HG02938 (cell line): ENCODE data around the gene LCP1.

ENCODE experiments used
- ATAC-seq: cut with Tn5 transposase; IDR thresholded peaks from one replicate; pipeline ENCODE4 v1.9.1; 2021; ENCODE audit warnings: mild to moderate bottlenecking, moderate library complexity; ENCODE audit not compliant: unreplicated experiment

LCP1 gene

DNA sequence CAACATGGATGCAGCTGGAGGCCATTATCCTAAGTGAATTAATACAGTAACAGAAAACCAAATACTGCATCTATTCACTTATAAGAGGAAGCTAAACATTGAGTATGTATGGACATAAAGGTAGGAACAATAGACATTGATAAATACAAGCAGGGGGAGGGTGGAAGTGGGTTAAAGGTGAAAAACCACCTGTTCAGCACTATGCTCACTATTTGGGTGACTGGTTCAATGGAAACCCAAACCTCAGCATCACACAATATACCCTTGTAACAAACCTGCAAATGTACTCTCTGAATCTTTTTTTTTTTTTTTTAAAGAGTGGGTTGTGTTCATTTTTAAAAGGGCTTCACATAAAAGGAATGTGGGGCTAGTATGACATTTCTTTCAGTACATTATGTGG lies 50.3 kb downstream of the LCP1 start:
- ATAC-seq = no peak

DNA sequence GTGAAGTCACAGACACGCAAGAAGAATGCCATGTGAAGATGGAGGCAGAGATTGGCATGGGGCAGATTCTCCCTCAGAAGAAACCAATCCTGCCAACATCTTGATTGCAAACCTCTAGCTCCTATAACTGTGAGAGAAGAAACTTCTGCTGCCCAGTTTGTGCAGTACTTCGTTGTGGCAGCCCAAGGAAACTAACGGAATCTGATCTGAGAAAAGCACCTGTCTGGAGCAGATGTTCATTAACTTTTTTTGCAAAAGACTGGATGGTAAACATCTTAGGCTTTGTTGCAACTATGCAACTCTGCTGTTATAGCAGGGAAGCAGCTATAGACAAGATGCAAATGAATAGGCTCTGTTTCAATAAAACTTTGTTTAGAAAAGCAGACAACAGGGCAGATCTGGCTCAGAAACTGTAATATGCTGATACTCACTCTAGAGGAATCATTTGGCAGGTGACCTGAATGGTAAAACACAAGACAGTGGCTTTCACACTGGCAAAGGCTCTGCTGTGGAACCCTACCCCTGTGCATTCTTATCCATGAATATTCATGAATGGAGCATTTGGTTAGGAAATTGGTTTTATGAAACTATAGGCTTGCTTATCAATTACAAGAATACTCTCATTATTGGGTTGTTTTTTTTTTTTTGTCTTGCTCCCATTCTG lies 51.9 kb downstream of the LCP1 start:
- ATAC-seq = no peak

- no peak for ATAC-seq
These were observed 52.9 kb downstream of the LCP1 start for GRCh38 chr13:46129124-46129523.

- ATAC-seq = no peak
These were observed 54.5 kb downstream of the LCP1 start for GRCh38 chr13:46127358-46128023.

- no peak for ATAC-seq
These were observed 55.2 kb downstream of the LCP1 start for GRCh38 chr13:46126552-46127357.

DNA sequence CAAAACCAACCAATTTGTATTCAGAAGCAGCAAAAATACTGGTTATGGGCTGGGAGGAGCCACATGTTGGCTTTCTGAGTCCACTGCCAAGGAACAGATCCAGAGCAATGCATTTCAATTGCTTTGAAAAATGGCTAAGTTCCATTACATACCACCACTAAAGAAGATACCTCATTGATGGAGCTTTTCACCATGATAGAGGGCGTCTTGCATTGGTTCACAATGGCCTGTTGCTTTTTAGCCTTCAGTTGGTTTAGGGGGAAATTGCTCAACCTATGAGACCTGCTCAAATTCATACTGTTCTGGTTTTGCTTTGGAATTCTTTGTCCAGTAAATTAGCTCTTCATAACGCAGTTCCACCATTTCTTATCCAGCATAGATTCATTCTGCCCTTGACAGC lies 55.9 kb downstream of the LCP1 start:
- no peak for ATAC-seq

DNA sequence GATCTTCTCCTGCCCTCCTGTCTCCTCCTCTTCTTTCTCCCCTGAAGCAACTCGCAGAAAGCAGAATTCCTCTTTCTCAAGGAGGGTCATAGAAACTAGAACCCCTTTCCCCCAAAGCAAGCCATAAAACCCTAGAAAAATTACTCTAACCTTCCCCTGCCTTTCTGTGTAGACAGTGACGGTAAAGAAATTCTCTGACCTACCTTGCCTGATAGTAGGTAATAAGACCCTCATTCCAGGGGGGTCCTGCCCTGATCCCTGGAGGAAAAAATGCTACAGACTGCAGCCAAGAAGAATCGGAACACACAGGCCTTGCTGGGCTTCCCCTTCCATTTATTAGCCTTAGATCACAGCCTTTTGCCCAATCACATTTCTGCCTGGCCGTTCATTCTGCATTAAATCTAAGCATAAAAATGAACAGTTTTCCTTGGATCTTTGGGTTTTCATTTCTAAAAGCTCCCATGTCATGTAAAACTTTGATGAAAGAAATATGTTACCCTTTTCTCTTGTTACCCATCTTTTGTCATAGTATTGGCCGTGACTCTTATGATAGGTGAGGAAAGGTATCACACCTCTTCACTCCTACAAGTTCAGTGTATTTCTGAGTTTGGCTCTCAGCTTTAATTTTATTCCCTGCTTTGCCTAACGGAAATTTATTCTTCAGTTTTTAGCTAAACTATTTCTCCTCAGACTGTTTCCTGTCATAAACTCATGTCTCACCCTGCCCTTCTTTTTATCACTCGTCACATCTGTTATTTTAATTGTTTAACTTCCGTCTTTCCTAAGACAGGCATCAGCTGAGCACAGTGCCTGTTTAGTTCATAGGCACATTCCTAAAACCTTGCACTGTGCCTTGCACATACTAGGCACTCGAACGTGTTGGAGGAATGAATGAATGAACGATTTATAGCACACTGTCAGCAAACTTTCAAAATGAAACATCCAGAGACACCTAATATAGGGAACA lies 56.7 kb downstream of the LCP1 start:
- no peak for ATAC-seq

- no peak for ATAC-seq
These were observed 57.4 kb downstream of the LCP1 start for GRCh38 chr13:46124531-46124966.

- no peak for ATAC-seq
These were observed 59.7 kb downstream of the LCP1 start for GRCh38 chr13:46122304-46122703.

GRCh38 chr13:46121597-46122163 lies 60.3 kb downstream of the LCP1 start:
- no peak for ATAC-seq

DNA sequence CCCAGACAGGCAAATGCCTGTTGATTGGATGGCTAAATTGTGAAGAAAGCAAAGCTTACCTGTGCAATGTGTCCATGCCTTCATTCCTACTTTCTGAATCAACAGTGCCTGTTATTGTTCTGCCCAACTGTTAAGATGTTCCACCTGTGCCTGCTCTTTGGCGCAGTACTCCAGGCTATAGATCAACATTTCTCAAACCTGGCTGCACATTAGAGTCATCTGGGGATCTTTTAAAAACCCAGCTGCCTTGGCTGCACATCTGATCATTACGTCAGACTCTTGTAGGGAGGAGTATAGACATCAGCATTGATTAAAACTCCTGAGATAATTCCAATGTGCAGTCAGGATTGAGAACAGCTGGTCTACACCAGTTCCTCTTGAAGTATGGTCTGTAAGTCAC lies 60.9 kb downstream of the LCP1 start:
- ATAC-seq = no peak

- ATAC-seq = no peak
These were observed 61.9 kb downstream of the LCP1 start for GRCh38 chr13:46119883-46120614.

DNA sequence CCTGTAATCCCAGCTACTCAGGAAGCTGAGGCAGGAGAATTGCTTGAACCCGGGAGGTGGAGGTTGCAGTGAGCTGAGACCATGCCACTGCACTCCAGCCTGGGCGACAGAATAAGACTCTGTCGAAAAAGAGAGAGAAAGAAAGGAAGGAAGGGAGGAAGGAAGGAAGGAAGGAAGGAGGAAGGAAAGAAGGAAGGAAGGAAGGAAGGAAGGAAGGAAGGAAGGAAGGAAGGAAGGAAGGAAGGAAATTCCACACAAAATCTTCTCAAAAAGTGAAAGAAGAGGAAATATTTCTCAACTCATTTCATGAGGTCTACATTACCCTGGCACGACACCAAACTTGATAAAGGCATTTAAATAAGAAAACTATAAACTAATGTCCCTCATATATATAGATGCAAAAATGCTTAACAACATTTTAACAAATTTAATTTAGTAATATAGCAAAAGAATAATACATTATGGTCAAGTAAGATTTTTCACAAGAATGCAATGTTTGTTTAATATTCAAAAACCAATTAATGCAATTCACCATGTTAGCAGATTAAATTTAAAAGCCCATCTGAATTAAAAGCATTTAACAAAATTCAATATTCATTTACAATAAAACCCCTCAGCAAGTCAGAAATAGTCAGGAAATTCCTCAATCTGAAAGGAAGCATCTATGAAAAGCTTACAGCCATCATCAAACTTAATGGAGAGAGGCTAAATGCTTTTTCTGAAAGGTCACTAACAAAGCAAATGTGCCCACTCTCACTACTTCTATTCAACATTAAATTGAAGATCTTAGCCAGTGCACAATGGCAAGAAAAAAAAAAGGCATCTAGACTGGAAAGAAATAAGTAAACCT lies 65.1 kb downstream of the LCP1 start:
- no peak for ATAC-seq

DNA sequence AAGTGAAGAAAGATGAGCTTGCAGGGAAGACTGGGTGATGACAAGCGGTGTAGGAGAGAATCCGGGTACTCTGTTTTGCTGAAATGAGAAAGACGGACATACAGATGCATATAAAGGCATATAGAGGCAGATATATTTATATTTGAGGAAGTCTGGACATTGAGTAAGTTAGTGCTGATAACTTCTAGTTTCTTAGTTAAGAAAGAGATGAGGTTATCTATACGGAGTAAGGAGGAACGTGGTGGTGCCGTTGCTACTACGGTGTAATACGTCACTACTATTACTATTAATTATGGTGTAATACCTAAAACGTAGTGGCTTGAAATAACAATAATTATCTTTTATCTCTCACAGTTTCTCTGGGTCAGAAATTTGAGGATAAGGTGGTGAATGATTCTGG lies 67.4 kb downstream of the LCP1 start:
- ATAC-seq = no peak

DNA sequence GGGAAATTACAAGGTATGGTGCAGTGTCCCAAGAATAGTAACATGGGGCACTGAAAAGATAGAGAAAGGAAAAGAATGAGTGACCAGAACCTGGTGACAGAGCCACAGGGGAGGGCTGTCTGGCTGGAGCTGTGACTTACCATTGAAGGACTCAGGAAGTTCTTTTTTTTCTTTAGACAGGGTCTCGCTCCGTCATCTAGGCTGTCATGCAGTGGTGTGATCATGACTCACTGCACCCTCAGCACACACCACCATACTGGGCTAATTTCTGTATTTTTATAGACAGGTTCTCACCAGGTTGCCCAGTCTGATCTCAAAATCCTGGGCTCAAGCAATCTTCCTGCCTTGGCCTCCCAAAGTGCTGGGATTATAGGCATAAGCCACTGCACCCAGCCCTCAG lies 68.4 kb downstream of the LCP1 start:
- no peak for ATAC-seq

DNA sequence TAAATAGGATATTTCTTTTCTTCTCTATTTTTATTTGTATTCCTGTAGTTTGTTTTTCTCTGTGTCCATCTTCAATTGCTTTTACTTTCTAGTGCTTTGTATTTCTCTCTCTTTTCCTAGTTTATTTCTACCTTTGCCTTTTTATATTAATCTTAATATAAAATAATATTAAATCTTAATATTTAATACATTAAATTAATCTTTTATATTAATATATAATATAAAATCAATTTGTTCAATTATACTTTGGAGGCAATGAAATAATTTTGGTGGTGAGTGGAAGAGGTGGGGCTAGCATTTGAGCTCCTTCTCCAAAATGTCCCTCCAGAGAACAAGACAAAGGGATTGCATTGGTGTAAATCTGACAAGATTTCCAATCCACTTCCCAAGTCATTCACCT lies 70.8 kb downstream of the LCP1 start:
- ATAC-seq = no peak

DNA sequence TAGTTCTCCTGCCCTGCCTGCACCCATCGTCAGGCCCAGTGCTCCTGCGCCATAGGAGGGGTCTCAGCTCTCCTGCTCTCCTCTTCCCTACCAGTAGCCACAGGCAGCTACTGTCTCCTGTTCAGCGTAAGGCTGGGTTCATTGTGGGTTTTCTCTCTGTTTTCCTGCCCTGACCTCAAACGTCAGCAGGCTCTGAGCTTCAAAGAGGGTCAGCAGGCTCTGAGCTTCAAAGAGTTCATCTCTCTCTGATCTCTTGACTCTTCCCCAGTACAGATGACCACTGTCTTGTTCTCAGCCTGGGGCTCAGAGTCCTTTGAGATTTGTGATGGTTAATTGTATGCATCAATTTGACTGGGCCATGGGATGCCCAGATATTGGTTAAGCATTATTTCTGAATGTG lies 72.5 kb downstream of the LCP1 start:
- no peak for ATAC-seq

DNA sequence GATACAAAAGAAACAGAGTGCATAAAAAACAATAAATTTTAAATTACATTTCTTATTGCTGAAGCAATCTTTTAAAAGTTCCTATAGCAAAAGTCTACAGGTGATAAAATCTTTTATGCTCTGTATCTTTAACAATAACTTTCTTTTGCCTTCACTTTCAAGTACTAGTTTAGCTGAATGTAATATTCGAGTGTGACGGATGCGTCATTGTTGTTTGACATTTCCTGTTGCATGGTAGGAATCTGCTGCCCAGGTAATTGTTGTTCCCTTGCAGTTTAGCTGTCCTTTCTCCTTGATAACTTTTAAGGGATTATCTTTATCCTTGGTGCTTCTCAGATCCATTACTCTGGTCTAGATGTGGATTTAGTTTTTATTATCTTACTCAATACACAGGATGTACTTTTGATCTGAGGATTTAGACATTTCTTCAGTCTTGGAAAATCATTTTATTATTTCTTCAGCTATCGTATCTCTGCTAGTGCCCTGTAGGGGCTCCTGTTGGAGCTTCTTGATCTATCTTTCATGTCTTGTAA lies 75.1 kb downstream of the LCP1 start:
- no peak for ATAC-seq

GRCh38 chr13:46104868-46105267 lies 77.1 kb downstream of the LCP1 start, which contains the start of gene CPB2:
Gene CPB2 (minus strand): TSS chr13:46105033. CDS start chr13:46105009, 24 bp downstream.
- ATAC-seq = no peak
